ENCODE measurements around the gene SIGLEC9.

DNA sequence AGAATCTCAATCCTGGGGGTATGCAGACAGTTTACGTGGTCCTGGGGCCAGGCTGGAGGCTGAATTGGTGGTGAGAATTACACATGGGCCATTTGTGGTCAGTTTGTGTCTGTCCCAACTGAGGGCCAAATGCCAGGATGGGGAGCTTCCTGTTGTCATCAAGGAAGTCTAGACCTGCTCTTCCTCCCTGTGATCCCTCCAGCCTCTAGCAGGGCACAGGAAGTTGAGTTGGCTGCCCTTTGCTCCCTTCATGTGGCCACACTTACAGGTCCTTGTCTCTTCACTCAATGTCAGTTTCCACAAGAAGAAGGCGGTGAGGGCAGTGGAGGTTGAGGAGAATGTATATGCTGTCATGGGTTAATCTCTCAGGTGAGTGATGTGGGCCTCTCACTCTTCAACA lies 47.5 kb downstream of the SIGLEC9 start:
- TF ChIP-seq CTCF (IDR thresholded peaks at IDR 0.05) (no peak), EZH2 (IDR thresholded peaks at IDR 0.05; ENCODE audit: borderline replicate concordance, insufficient read depth, low read depth, low read length, poor library complexity, severe bottlenecking) (no peak)
